Endothelial cell of umbilical vein (primary cell): ENCODE measurements around the gene TXNL4A. TPM values are rescaled to one million over a fixed set of nuclear protein-coding genes. Genes with fewer than 3 reads are reported as not detected.

Source experiments
- BruUV-seq: library from RNA; stranded (reverse); fragments of 400-500 nt; replicated peaks from 2 replicates; lab custom pipeline; 2021; lab: Mats Ljungman, UMichigan
- CTCF ChIA-PET: fragments of 300-600, 350-600 bp; sonication (Branson Sonifier 250); formaldehyde crosslinking; loops from one replicate; lab custom pipeline; 2021; ENCODE audit warnings: antibody characterized with exemption, inconsistent platforms; lab: Charles Lee
- POLR2A ChIA-PET: fragments of 300-600, 350-600 bp; sonication (Branson Sonifier 250); formaldehyde crosslinking; loops from one replicate; lab custom pipeline; 2021; ENCODE audit warnings: antibody characterized with exemption, inconsistent platforms; lab: Charles Lee
- DNase-seq: peaks from one replicate; pipeline ENCODE4 v3.0.0-alpha.2; 2011; ENCODE audit warnings: low read depth, low spot score
- FAIRE-seq: peaks from 2 replicates; lab custom pipeline; 2011; peaks lifted over from hg19 to GRCh38; lab: Jason Lieb, UNC
- H2AFZ ChIP-seq: 2 replicates; pipeline ENCODE4 v1.6.0; 2012; ENCODE audit warnings: low read depth, low read length, control low read depth, inconsistent platforms
- H3K27ac ChIP-seq: 2 replicates; pipeline ENCODE4 v1.5.1; 2011; ENCODE audit warnings: low read depth, mild to moderate bottlenecking, control low read depth, low read length, moderate library complexity; ENCODE audit not compliant: insufficient read depth
- H3K27me3 ChIP-seq, 2 experiments: 2 replicates each; pipeline versions ENCODE4 v1.6.0 to v1.6.1; 2011; ENCODE audit warnings: low read length in 2 of 2, mixed read lengths in 1 of 2; ENCODE audit not compliant: control insufficient read depth in 2 of 2, insufficient read depth in 2 of 2
- H3K36me3 ChIP-seq, 2 experiments: 2 replicates in 1 of 2; 3 replicates in 1 of 2; pipeline ENCODE4 v1.5.1; 2011; ENCODE audit warnings: low read length in 2 of 2, mild to moderate bottlenecking in 1 of 2, moderate library complexity in 1 of 2; ENCODE audit not compliant: control insufficient read depth in 2 of 2, insufficient read depth in 2 of 2; ENCODE audit errors: extremely low read depth in 1 of 2
- H3K4me1 ChIP-seq: 3 replicates; pipeline ENCODE4 v1.5.1; 2011; ENCODE audit warnings: mild to moderate bottlenecking, low read length; ENCODE audit not compliant: control insufficient read depth, insufficient read depth; ENCODE audit errors: extremely low read depth
- H3K4me2 ChIP-seq: 2 replicates; pipeline ENCODE4 v1.6.1; 2011; ENCODE audit warnings: low read length, control low read depth, mixed read lengths; ENCODE audit not compliant: insufficient read depth
- H3K4me3 ChIP-seq, 3 experiments: fragments of 200-600 bp in 1 of 3; sonication (generic), shearing (Covaris generic) in 1 of 3; replicated peaks in 1 of 3; 2 replicates each; pipeline ENCODE4 v1.5.1; 2011 to 2016; ENCODE audit warnings: control low read depth in 3 of 3, low read length in 3 of 3, mild to moderate bottlenecking in 2 of 3, inconsistent platforms in 1 of 3, low read depth in 1 of 3, moderate library complexity in 1 of 3; ENCODE audit not compliant: insufficient read depth in 1 of 3
- H3K79me2 ChIP-seq: 2 replicates; pipeline ENCODE4 v1.6.0; 2012; ENCODE audit warnings: low read length, inconsistent platforms; ENCODE audit not compliant: control insufficient read depth, insufficient read depth
- H3K9ac ChIP-seq: replicated peaks from 2 replicates; pipeline ENCODE3; 2011; ENCODE audit warnings: low read length, control low read depth; ENCODE audit not compliant: insufficient read depth; ENCODE audit errors: extremely low read depth
- H3K9me1 ChIP-seq: replicated peaks from 3 replicates; pipeline ENCODE4 v1.6.0; 2011; ENCODE audit warnings: mild to moderate bottlenecking, low read length; ENCODE audit not compliant: control insufficient read depth, insufficient read depth; ENCODE audit errors: extremely low read depth
- H3K9me3 ChIP-seq: replicated peaks from 2 replicates; pipeline ENCODE4 v1.5.1; 2012; ENCODE audit warnings: low read length, inconsistent platforms; ENCODE audit not compliant: control insufficient read depth, insufficient read depth
- H4K20me1 ChIP-seq: replicated peaks from 2 replicates; pipeline ENCODE3; 2011; ENCODE audit warnings: mild to moderate bottlenecking, low read length; ENCODE audit not compliant: control insufficient read depth, insufficient read depth; ENCODE audit errors: extremely low read depth
- EZH2 ChIP-seq: IDR thresholded peaks from 2 replicates; pipeline ENCODE4 v1.6.1; 2012; ENCODE audit warnings: borderline replicate concordance, low read depth, mild to moderate bottlenecking, moderate library complexity, low read length, inconsistent platforms; ENCODE audit not compliant: severe bottlenecking
- FOS ChIP-seq: IDR thresholded peaks from 2 replicates; pipeline ENCODE4 v1.6.1; 2011; ENCODE audit warnings: mild to moderate bottlenecking, low read length, moderate library complexity, borderline replicate concordance; ENCODE audit not compliant: insufficient read depth
- GATA2 ChIP-seq: IDR thresholded peaks from 2 replicates; pipeline ENCODE4 v1.7.0; 2011; ENCODE audit warnings: low read depth, mild to moderate bottlenecking, moderate library complexity, mixed read lengths, low read length; ENCODE audit not compliant: insufficient read length, insufficient read depth
- JUN ChIP-seq: IDR thresholded peaks from 2 replicates; pipeline ENCODE4 v1.6.1; 2011; ENCODE audit warnings: borderline replicate concordance, low read depth; ENCODE audit not compliant: insufficient read length, insufficient read depth
- MYC ChIP-seq: IDR thresholded peaks from one replicate; pipeline ENCODE4 v1.6.1; 2011; ENCODE audit warnings: mild to moderate bottlenecking, low read depth, low read length
- POLR2A ChIP-seq: IDR thresholded peaks from 2 replicates; pipeline ENCODE4 v1.6.1; 2012; ENCODE audit warnings: low read depth, mild to moderate bottlenecking, control low read depth, low read length
- POLR2AphosphoS5 ChIP-seq: IDR thresholded peaks from 2 replicates; pipeline ENCODE4 v1.6.1; 2012; ENCODE audit warnings: low read depth, mild to moderate bottlenecking, control low read depth, low read length, moderate library complexity; ENCODE audit not compliant: insufficient read depth
- dilution Hi-C: fragments of 300-500 bp; cut with MboI; formaldehyde crosslinking; loops from one replicate; pipeline ENCODE4 v1.15.0; 2019; ENCODE audit warnings: low sequenced_read_pairs; ENCODE audit not compliant: extremely low pct_ligation_motif_present
- intact Hi-C: fragments of 100-400 bp; cut with micrococcal nuclease; formaldehyde crosslinking; loops from one replicate; pipeline ENCODE4 v1.10.0; 2022
- polyA plus RNA-seq, 4 experiments: library from polyadenylated mRNA; depleted of rRNA in 3 of 4; stranded (reverse) in 3 of 4; unstranded in 1 of 4; fragments of >200 nt; gene quantifications; 2 replicates each; pipeline versions ENCODE4 v1.2.1 to v1.2.3, GENCODE V29; 2011 to 2012; ENCODE audit warnings: missing spikeins in 1 of 4
- total RNA-seq: library from RNA; stranded (reverse); gene quantifications from 2 replicates; pipeline ENCODE4 v1.2.3, GENCODE V29; 2021
- TF ChIP-seq, protein P1 (sequence below): IDR thresholded peaks from 2 replicates; pipeline ENCODE4 v1.6.1; 2011; ENCODE audit not compliant: insufficient read depth, insufficient read length
- TF ChIP-seq, protein P2 (sequence below), 2 donors: IDR thresholded peaks; 1 replicate in 1 of 2; 2 replicates in 1 of 2; pipeline ENCODE4 v1.5.1; 2011; ENCODE audit warnings: low read length in 2 of 2, mild to moderate bottlenecking in 2 of 2, moderate library complexity in 2 of 2, control low read depth in 1 of 2, inconsistent platforms in 1 of 2, low read depth in 1 of 2; ENCODE audit not compliant: insufficient read depth in 1 of 2; ENCODE audit errors: extremely low read depth in 1 of 2

TXNL4A gene
- total and polyA plus RNA-seq, 2 donors (not counting 3 experiments of a cell fraction or from before 2014, with no cell fraction given) = 148 to 172 TPM

GRCh38 chr18:79956276-79956675 is 32.1 kb downstream of the TXNL4A start:
- Histone ChIP-seq H3K27me3 (peaks cover 6 to 12% of the 10 kb centered on the region in 2 experiments), H3K79me2 (no peaks in the 10 kb centered on the region), H2AFZ (no peak overlapping the region), H3K9ac (no peak overlapping the region), H3K36me3 (no peaks in the 10 kb centered on the region), H3K4me3 (no peak overlapping the region), H3K4me1 (no peaks in the 10 kb centered on the region), H3K4me2 (no peak overlapping the region), H3K9me3 (no peaks in the 10 kb centered on the region), H3K9me1 (no peaks in the 10 kb centered on the region), H3K27ac (no peak overlapping the region), H4K20me1 (no peaks in the 10 kb centered on the region)
- dilution Hi-C loops = no loop called here
- ChIA-PET POLR2A (no interaction called here), CTCF (no interaction called here)
- no TSS peak for BruUV-seq
- TF ChIP-seq FOS = no peak
- TF ChIP-seq, protein P1, sequence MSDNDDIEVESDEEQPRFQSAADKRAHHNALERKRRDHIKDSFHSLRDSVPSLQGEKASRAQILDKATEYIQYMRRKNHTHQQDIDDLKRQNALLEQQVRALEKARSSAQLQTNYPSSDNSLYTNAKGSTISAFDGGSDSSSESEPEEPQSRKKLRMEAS = no peak
- no peak for TF ChIP-seq GATA2
- no peak for TF ChIP-seq POLR2A
- TF ChIP-seq POLR2AphosphoS5 = no peak
- no peak for TF ChIP-seq JUN
- TF ChIP-seq, protein P2, sequence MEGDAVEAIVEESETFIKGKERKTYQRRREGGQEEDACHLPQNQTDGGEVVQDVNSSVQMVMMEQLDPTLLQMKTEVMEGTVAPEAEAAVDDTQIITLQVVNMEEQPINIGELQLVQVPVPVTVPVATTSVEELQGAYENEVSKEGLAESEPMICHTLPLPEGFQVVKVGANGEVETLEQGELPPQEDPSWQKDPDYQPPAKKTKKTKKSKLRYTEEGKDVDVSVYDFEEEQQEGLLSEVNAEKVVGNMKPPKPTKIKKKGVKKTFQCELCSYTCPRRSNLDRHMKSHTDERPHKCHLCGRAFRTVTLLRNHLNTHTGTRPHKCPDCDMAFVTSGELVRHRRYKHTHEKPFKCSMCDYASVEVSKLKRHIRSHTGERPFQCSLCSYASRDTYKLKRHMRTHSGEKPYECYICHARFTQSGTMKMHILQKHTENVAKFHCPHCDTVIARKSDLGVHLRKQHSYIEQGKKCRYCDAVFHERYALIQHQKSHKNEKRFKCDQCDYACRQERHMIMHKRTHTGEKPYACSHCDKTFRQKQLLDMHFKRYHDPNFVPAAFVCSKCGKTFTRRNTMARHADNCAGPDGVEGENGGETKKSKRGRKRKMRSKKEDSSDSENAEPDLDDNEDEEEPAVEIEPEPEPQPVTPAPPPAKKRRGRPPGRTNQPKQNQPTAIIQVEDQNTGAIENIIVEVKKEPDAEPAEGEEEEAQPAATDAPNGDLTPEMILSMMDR (IDR thresholded peaks at IDR 0.05; ENCODE audit: extremely low read depth in 1 of 2, insufficient read depth in 1 of 2, low read depth in 1 of 2, low read length in 2 of 2) = no peak
- TF ChIP-seq MYC = no peak
- no peak for TF ChIP-seq EZH2
- no peak for FAIRE-seq
- intact Hi-C loops = loop anchor here (10.0 kb wide), 1 partner anchor 161 kb away; the partner anchor contains the start of gene KCNG2
- no peak for DNase-seq
